Osteoblast (primary cell): ENCODE measurements around the gene GCK. TPM values are rescaled to one million over a fixed set of nuclear protein-coding genes. Genes with fewer than 3 reads are reported as not detected.
A peak's percentile ranks its signal among the peaks of the same experiment; 100 is the strongest.

Experiments
- DNase-seq: peaks from one replicate; pipeline ENCODE4 v3.0.0; 2011; ENCODE audit warnings: low spot score, mixed read lengths; ENCODE audit not compliant: insufficient read length; ENCODE audit errors: missing footprints
- H2AFZ ChIP-seq: 2 replicates; pipeline ENCODE4 v1.6.0; 2011; ENCODE audit warnings: mild to moderate bottlenecking, low read length
- H3K27ac ChIP-seq: 2 replicates; pipeline ENCODE4 v1.5.1; 2011; ENCODE audit warnings: mild to moderate bottlenecking, low read depth, low read length, moderate library complexity
- H3K27me3 ChIP-seq: 2 replicates; pipeline ENCODE4 v1.6.0; 2012; ENCODE audit warnings: mild to moderate bottlenecking, control low read depth, inconsistent platforms, low read length, moderate library complexity; ENCODE audit not compliant: insufficient read depth
- H3K36me3 ChIP-seq: 2 replicates; pipeline ENCODE4 v1.5.1; 2011; ENCODE audit warnings: mild to moderate bottlenecking, low read length, control low read depth, moderate library complexity; ENCODE audit not compliant: insufficient read depth
- H3K4me1 ChIP-seq: 2 replicates; pipeline ENCODE4 v1.5.1; 2011; ENCODE audit warnings: mild to moderate bottlenecking, low read length, control low read depth, moderate library complexity; ENCODE audit not compliant: insufficient read depth
- H3K4me2 ChIP-seq: 2 replicates; pipeline ENCODE4 v1.6.0; 2011; ENCODE audit warnings: mild to moderate bottlenecking, low read length; ENCODE audit not compliant: insufficient read depth
- H3K4me3 ChIP-seq: fragments of 200-600 bp; sonication (generic); 3 replicates; pipeline ENCODE4 v1.5.1; 2012; ENCODE audit warnings: mild to moderate bottlenecking, low read length, inconsistent platforms; ENCODE audit not compliant: insufficient read depth
- H3K79me2 ChIP-seq: 2 replicates; pipeline ENCODE4 v1.6.0; 2012; ENCODE audit warnings: mild to moderate bottlenecking, low read length, control low read depth, inconsistent platforms; ENCODE audit not compliant: insufficient read depth
- H3K9me3 ChIP-seq: 2 replicates; pipeline ENCODE4 v1.5.1; 2011; ENCODE audit warnings: low read depth, low read length, control low read depth
- H4K20me1 ChIP-seq: 2 replicates; pipeline ENCODE4 v1.6.0; 2012; ENCODE audit warnings: mild to moderate bottlenecking, low read length, control low read depth; ENCODE audit not compliant: insufficient read depth
- CTCF ChIP-seq: IDR thresholded peaks from 2 replicates; pipeline ENCODE4 v1.5.1; 2011; ENCODE audit warnings: mild to moderate bottlenecking, low read depth, low read length, moderate library complexity; ENCODE audit errors: extremely low read depth
- total RNA-seq: library from RNA; depleted of rRNA; stranded (reverse); fragments of >200 nt; gene quantifications from 2 replicates; pipeline ENCODE4 v1.2.3, GENCODE V29; 2012

Gene GCK
- total RNA-seq, 1 donor: not detected

GRCh38 chr7:44110719-44111635 is 78.3 kb downstream of the GCK start:
- Histone ChIP-seq H3K4me3 (no peak overlapping the region), H3K27ac (no peak overlapping the region), H3K4me2 (no peak overlapping the region), H3K4me1 (peaks cover 9% of the 10 kb centered on the region), H3K79me2 (peaks cover 42% of the 10 kb centered on the region), H2AFZ (no peak overlapping the region), H3K9me3 (no peaks in the 10 kb centered on the region), H4K20me1 (peaks cover 53% of the 10 kb centered on the region), H3K27me3 (no peaks in the 10 kb centered on the region), H3K36me3 (peaks cover 84% of the 10 kb centered on the region)
- no peak for TF ChIP-seq CTCF
- DNase-seq: peak; percentile 86

GRCh38 chr7:44109991-44110390 is 79.2 kb downstream of the GCK start:
- no peak overlapping the region for H3K4me2 ChIP-seq
- H3K4me1 ChIP-seq: peaks cover 18% of the 10 kb centered on the region
- peaks cover 57% of the 10 kb centered on the region for H4K20me1 ChIP-seq
- no peaks in the 10 kb centered on the region for H3K9me3 ChIP-seq
- no peak overlapping the region for H2AFZ ChIP-seq
- no peaks in the 10 kb centered on the region for H3K27me3 ChIP-seq
- no peak for TF ChIP-seq CTCF
- peaks cover 52% of the 10 kb centered on the region for H3K79me2 ChIP-seq
- no peak overlapping the region for H3K4me3 ChIP-seq
- H3K36me3 ChIP-seq: peaks cover 79% of the 10 kb centered on the region
- peak; percentile 86 for DNase-seq
- no peak overlapping the region for H3K27ac ChIP-seq

GRCh38 chr7:44108768-44109750 is 80.2 kb downstream of the GCK start:
- Histone ChIP-seq H2AFZ (no peak overlapping the region), H4K20me1 (peaks cover 53% of the 10 kb centered on the region), H3K27me3 (no peaks in the 10 kb centered on the region), H3K27ac (peak overlapping the region; percentile 28), H3K79me2 (peaks cover 57% of the 10 kb centered on the region), H3K36me3 (peaks cover 73% of the 10 kb centered on the region), H3K4me3 (no peak overlapping the region), H3K4me1 (peaks cover 18% of the 10 kb centered on the region), H3K9me3 (no peaks in the 10 kb centered on the region), H3K4me2 (no peak overlapping the region)
- peak; percentile 82 for DNase-seq
- TF ChIP-seq CTCF: no peak
